Measurements from ENCODE around the gene RBM4. TPM values are rescaled to one million over a fixed set of nuclear protein-coding genes. Genes with fewer than 3 reads are reported as not detected.

Gene RBM4
- total RNA-seq, 4 donors from 2014 or later = 62.4 to 117 (median 69.2) TPM

GRCh38 chr11:66692871-66693331 lies 54.4 kb downstream of the RBM4 start:
- TF ChIP-seq POLR2A (IDR thresholded peaks at IDR 0.05) (no peak), CTCF (IDR thresholded peaks at IDR 0.05 in 4 of 5, conservative IDR thresholded peaks at IDR 0.05 in 1 of 5) (no peak)
- intact Hi-C loops (cut with DNase I; ENCODE audit: low total_unique reads) = no loop called here
- in situ Hi-C loops (cut with MboI; ENCODE audit: low sequenced_read_pairs in 4 of 4) = loop anchor here (5.0 to 25.0 kb wide), 3 partner anchors 139 to 281 kb away; partner anchors contain the start of gene NPAS4 (in 2 of the 4)

GRCh38 chr11:66693356-66694055 lies 55.0 kb downstream of the RBM4 start:
- DNase-seq (no peak), ATAC-seq (no peak)
- intact Hi-C loops (cut with DNase I; ENCODE audit: low total_unique reads) (loop anchor here (1.0 kb wide), 2 partner anchors 141 to 190 kb away; no protein-coding TSS in a partner anchor), in situ Hi-C loops (cut with MboI; ENCODE audit: low sequenced_read_pairs in 4 of 4) (loop anchor here (5.0 to 25.0 kb wide), 3 partner anchors 139 to 281 kb away; partner anchors contain the start of gene NPAS4 (in 2 of the 4))
- Histone ChIP-seq H3K27ac (no peak overlapping the region), H3K9me3 (no peaks in the 10 kb centered on the region), H3K4me1 (peaks cover 0 to 7% of the 10 kb centered on the region in 2 donors), H3K36me3 (no peaks in the 10 kb centered on the region), H3K4me3 (no peak overlapping the region), H3K27me3 (no peaks in the 10 kb centered on the region)
- TF ChIP-seq POLR2A (IDR thresholded peaks at IDR 0.05) (no peak), CTCF (IDR thresholded peaks at IDR 0.05 in 4 of 5, conservative IDR thresholded peaks at IDR 0.05 in 1 of 5) (no peak)

More at GRCh38 chr11:66692871-66693331, 54.4 kb downstream of the RBM4 start:
- H3K36me3 ChIP-seq = no peaks in the 10 kb centered on the region
- H3K9me3 ChIP-seq = no peaks in the 10 kb centered on the region
- DNase-seq (no peak), ATAC-seq (no peak)
- no peak overlapping the region for H3K4me3 ChIP-seq
- no peaks in the 10 kb centered on the region for H3K27me3 ChIP-seq
- H3K4me1 ChIP-seq = peaks cover 0 to 7% of the 10 kb centered on the region in 2 donors
- no peak overlapping the region for H3K27ac ChIP-seq

GRCh38 chr11:66694056-66694410 lies 55.5 kb downstream of the RBM4 start:
- in situ Hi-C loops (cut with MboI; ENCODE audit: low sequenced_read_pairs in 4 of 4) = loop anchor here (5.0 to 25.0 kb wide), 3 partner anchors 138 to 282 kb away; partner anchors contain the start of gene NPAS4 (in 2 of the 4)
- Histone ChIP-seq H3K27ac (no peak overlapping the region), H3K9me3 (no peaks in the 10 kb centered on the region), H3K4me1 (peaks cover 0 to 7% of the 10 kb centered on the region in 2 donors), H3K36me3 (no peaks in the 10 kb centered on the region), H3K4me3 (no peak overlapping the region), H3K27me3 (no peaks in the 10 kb centered on the region)
- intact Hi-C loops (cut with DNase I; ENCODE audit: low total_unique reads) = loop anchor here (1.0 kb wide), 2 partner anchors 140 to 189 kb away; no protein-coding TSS in a partner anchor
- DNase-seq = no peak
- no peak for ATAC-seq
- no peak for TF ChIP-seq CTCF (IDR thresholded peaks at IDR 0.05 in 4 of 5, conservative IDR thresholded peaks at IDR 0.05 in 1 of 5)
- no peak for TF ChIP-seq POLR2A (IDR thresholded peaks at IDR 0.05)

- DNase-seq = peak; percentile 70 to 86
- no peak overlapping the region for H3K27ac ChIP-seq
These were observed 56.3 kb downstream of the RBM4 start for GRCh38 chr11:66694732-66695207.

More at GRCh38 chr11:66694732-66695207, 56.3 kb downstream of the RBM4 start:
- TF ChIP-seq POLR2A (IDR thresholded peaks at IDR 0.05) (no peak), CTCF (IDR thresholded peaks at IDR 0.05 in 4 of 5, conservative IDR thresholded peaks at IDR 0.05 in 1 of 5) (peak; percentile 86 to 96 (median 90))
- no peaks in the 10 kb centered on the region for H3K36me3 ChIP-seq
- H3K4me3 ChIP-seq = no peak overlapping the region
- peaks cover 0 to 7% of the 10 kb centered on the region in 2 donors for H3K4me1 ChIP-seq
- no peaks in the 10 kb centered on the region for H3K9me3 ChIP-seq
- ATAC-seq = peak; percentile 89 to 93
- intact Hi-C loops (cut with DNase I; ENCODE audit: low total_unique reads) (loop anchor here (1.0 kb wide), 2 partner anchors 140 to 189 kb away; no protein-coding TSS in a partner anchor), in situ Hi-C loops (cut with MboI; ENCODE audit: low sequenced_read_pairs in 4 of 4) (loop anchor here (5.0 to 25.0 kb wide), 3 partner anchors 138 to 282 kb away; partner anchors contain the start of gene NPAS4 (in 2 of the 4))
- no peaks in the 10 kb centered on the region for H3K27me3 ChIP-seq

Other genes starting within 250 kb of the RBM4 start
- gene NPAS4, start 217.7 kb upstream of the RBM4 start, total RNA-seq = not detected
- gene MRPL11, start 199.9 kb upstream of the RBM4 start, total RNA-seq = 10 to 100 TPM; 35.1 to 64.1 (median 52.5) TPM
- 10 to 100 TPM; 26.1 to 55.9 (median 37.3) TPM for gene PELI3, start 171.8 kb upstream of the RBM4 start, total RNA-seq
- 10 to 100 TPM; 28.5 to 58.5 (median 37.4) TPM for gene DPP3, start 158.3 kb upstream of the RBM4 start, total RNA-seq
- gene BBS1, start 128.1 kb upstream of the RBM4 start, total RNA-seq = 10 to 100 TPM; 19.8 to 34.5 (median 31.2) TPM
- 10 to 100 TPM in 2 of 4 donors, 1 to 10 TPM in 2; 7.2 to 13.0 (median 11.2) TPM for gene ZDHHC24, start 92.7 kb upstream of the RBM4 start, total RNA-seq
- 1 to 10 TPM in 3 of 4 donors, under 1 TPM in 1; 0.85 to 2.4 (median 1.2) TPM for gene ACTN3, start 91.8 kb upstream of the RBM4 start, total RNA-seq
- gene CTSF, start 70.1 kb upstream of the RBM4 start, total RNA-seq = 10 to 100 TPM; 49.1 to 87.0 (median 60.6) TPM
- under 1 TPM in 2 of 4 donors, not detected in 2; 0.13 to 0.41 TPM for gene CCDC87, start 45.6 kb upstream of the RBM4 start, total RNA-seq
- 10 to 100 TPM in 3 of 4 donors, 1 to 10 TPM in 1; 9.0 to 12.3 (median 11.7) TPM for gene CCS, start 45.5 kb upstream of the RBM4 start, total RNA-seq
- gene RBM14, start 22.1 kb upstream of the RBM4 start, total RNA-seq = 10 to 100 TPM; 17.0 to 43.2 (median 29.4) TPM
- gene RBM4B, start 39.2 kb downstream of the RBM4 start, total RNA-seq = 10 to 100 TPM in 1 of 4 donors, 1 to 10 TPM in 3; 4.5 to 11.7 (median 6.5) TPM
- gene SPTBN2, start 90.5 kb downstream of the RBM4 start, total RNA-seq = 1 to 10 TPM in 2 of 4 donors, under 1 TPM in 2; 0.40 to 1.5 (median 1.0) TPM
- 10 to 100 TPM in 1 of 4 donors, 1 to 10 TPM in 3; 6.6 to 11.8 (median 8.3) TPM for gene RCE1, start 204.7 kb downstream of the RBM4 start, total RNA-seq
- 10 to 100 TPM in 2 of 4 donors, 1 to 10 TPM in 2; 8.6 to 12.1 (median 10.1) TPM for gene LRFN4, start 218.4 kb downstream of the RBM4 start, total RNA-seq

All from gastrocnemius medialis (tissue), 4 donors.